Mesenchymal stem cell (in vitro differentiated cells and primary cell): ENCODE results near the gene JPT2.
A peak's percentile ranks its signal among the peaks of the same experiment; 100 is the strongest.

Experiments used
- DNase-seq: peaks from one replicate; pipeline ENCODE4 v3.0.0-alpha.2; 2013
- H2AFZ ChIP-seq: one replicate; pipeline ENCODE4 v1.6.1; 2013; ENCODE audit warnings: low read depth, mild to moderate bottlenecking, control low read depth, inconsistent platforms, low read length, moderate library complexity
- H2AK5ac ChIP-seq: 2 replicates; pipeline ENCODE4 v1.6.1; 2013; ENCODE audit warnings: low read length, moderate library complexity, mild to moderate bottlenecking, inconsistent platforms; ENCODE audit not compliant: severe bottlenecking
- H2BK120ac ChIP-seq: one replicate; pipeline ENCODE4 v1.6.1; 2013; ENCODE audit warnings: low read depth, mild to moderate bottlenecking, inconsistent platforms, low read length, moderate library complexity
- H2BK12ac ChIP-seq, 2 experiments: one replicate each; pipeline ENCODE4 v1.6.1; 2013; ENCODE audit warnings: inconsistent platforms in 2 of 2, low read length in 2 of 2, mild to moderate bottlenecking in 2 of 2, moderate library complexity in 2 of 2, control low read depth in 1 of 2
- H2BK15ac ChIP-seq: one replicate; pipeline ENCODE4 v1.6.1; 2013; ENCODE audit warnings: mild to moderate bottlenecking, low read depth, inconsistent platforms; ENCODE audit not compliant: poor library complexity, severe bottlenecking
- H2BK5ac ChIP-seq: 2 replicates; pipeline ENCODE4 v1.6.1; 2013; ENCODE audit warnings: low read depth, mild to moderate bottlenecking, low read length, control low read depth, inconsistent platforms; ENCODE audit not compliant: poor library complexity, severe bottlenecking
- H3K14ac ChIP-seq, 2 experiments: one replicate each; pipeline ENCODE4 v1.6.1; 2013; ENCODE audit warnings: inconsistent platforms in 2 of 2, low read length in 2 of 2, control low read depth in 1 of 2, mild to moderate bottlenecking in 1 of 2, moderate library complexity in 1 of 2
- H3K18ac ChIP-seq, 2 experiments: one replicate each; pipeline ENCODE4 v1.6.1; 2013; ENCODE audit warnings: inconsistent platforms in 2 of 2, low read length in 2 of 2, control low read depth in 1 of 2, low read depth in 1 of 2, mild to moderate bottlenecking in 1 of 2
- H3K23ac ChIP-seq, 2 experiments: one replicate each; pipeline ENCODE4 v1.6.1; 2013; ENCODE audit warnings: inconsistent platforms in 2 of 2, low read length in 2 of 2, mild to moderate bottlenecking in 2 of 2, moderate library complexity in 2 of 2, control low read depth in 1 of 2
- H3K27ac ChIP-seq: 2 replicates; pipeline ENCODE4 v1.5.1; 2013; ENCODE audit warnings: mild to moderate bottlenecking, moderate library complexity, low read length, control low read depth, inconsistent platforms; ENCODE audit not compliant: poor library complexity, severe bottlenecking
- H3K27me3 ChIP-seq, 2 experiments: 2 replicates each; pipeline versions ENCODE4 v1.6.1 to v1.7.0; 2013; ENCODE audit warnings: low read length in 2 of 2, mild to moderate bottlenecking in 2 of 2, moderate library complexity in 2 of 2, control low read depth in 1 of 2, inconsistent platforms in 1 of 2; ENCODE audit not compliant: control insufficient read depth in 1 of 2, insufficient read depth in 1 of 2
- H3K36me3 ChIP-seq, 2 experiments: 2 replicates each; pipeline versions ENCODE4 v1.6.1 to v1.7.0; 2013; ENCODE audit warnings: low read length in 2 of 2, control low read depth in 1 of 2, inconsistent platforms in 1 of 2, low read depth in 1 of 2, mild to moderate bottlenecking in 1 of 2; ENCODE audit not compliant: insufficient read depth in 2 of 2, control insufficient read depth in 1 of 2
- H3K4ac ChIP-seq, 2 experiments: one replicate each; pipeline ENCODE4 v1.6.1; 2013; ENCODE audit warnings: inconsistent platforms in 2 of 2, low read length in 2 of 2, mild to moderate bottlenecking in 2 of 2, moderate library complexity in 2 of 2, control low read depth in 1 of 2, low read depth in 1 of 2
- H3K4me1 ChIP-seq: 2 replicates; pipeline ENCODE4 v1.6.1; 2013; ENCODE audit warnings: low read depth, low read length, control low read depth; ENCODE audit not compliant: control insufficient read depth, insufficient read depth
- H3K4me2 ChIP-seq: 2 replicates; pipeline ENCODE4 v1.6.1; 2013; ENCODE audit warnings: low read length, mild to moderate bottlenecking, inconsistent platforms; ENCODE audit not compliant: poor library complexity, severe bottlenecking
- H3K4me3 ChIP-seq, 2 experiments: 2 replicates each; pipeline versions ENCODE4 v1.5.1 to v1.7.0; 2013; ENCODE audit warnings: low read length in 2 of 2, mild to moderate bottlenecking in 2 of 2, control low read depth in 1 of 2, low read depth in 1 of 2; ENCODE audit not compliant: insufficient read depth in 1 of 2
- H3K79me1 ChIP-seq: replicated peaks from 2 replicates; pipeline ENCODE4 v1.6.1; 2013; ENCODE audit warnings: mild to moderate bottlenecking, control low read depth, low read length, inconsistent platforms; ENCODE audit not compliant: poor library complexity, severe bottlenecking
- H3K9ac ChIP-seq: 2 replicates; pipeline ENCODE4 v1.7.0; 2013; ENCODE audit warnings: mild to moderate bottlenecking, low read length, moderate library complexity
- H3K9me3 ChIP-seq: 2 replicates; pipeline ENCODE4 v1.7.0; 2013; ENCODE audit warnings: mild to moderate bottlenecking, low read length; ENCODE audit not compliant: control insufficient read depth
- H4K8ac ChIP-seq: one replicate; pipeline ENCODE4 v1.6.1; 2013; ENCODE audit warnings: inconsistent platforms, mild to moderate bottlenecking, low read length, moderate library complexity
- H4K91ac ChIP-seq: one replicate; pipeline ENCODE4 v1.6.1; 2013; ENCODE audit warnings: mild to moderate bottlenecking, low read length, inconsistent platforms
- WGBS: methylation state at CpG from one replicate; pipeline ENCODE4 v1.1.7; 2013; ENCODE audit warnings: mixed read lengths; 5-methylcytosine and 5-hydroxymethylcytosine counted together

The JPT2 gene

DNA sequence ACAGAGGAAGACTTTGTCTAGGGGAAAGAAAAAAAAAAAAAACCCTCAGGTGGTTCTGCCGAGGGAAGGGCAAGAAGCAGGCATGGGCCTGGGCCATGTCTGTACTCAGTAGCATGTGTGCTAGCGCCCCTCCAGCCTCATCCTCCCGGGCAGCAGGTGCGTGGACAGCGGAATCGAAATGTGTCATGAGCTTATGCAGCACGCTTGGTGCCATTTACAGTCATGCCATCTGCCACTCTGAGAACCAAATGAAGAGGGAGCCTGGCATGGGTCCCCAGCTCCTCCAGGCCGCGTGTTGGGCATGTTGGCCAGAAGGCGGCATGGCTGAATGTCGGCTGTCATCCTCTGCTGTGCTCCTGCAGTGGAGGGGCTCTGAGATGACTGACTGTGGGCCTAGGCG is 34.6 kb upstream of the JPT2 start:
- H3K4me3 ChIP-seq = no peak overlapping the region
- H3K18ac ChIP-seq = no peak overlapping the region
- H2BK5ac ChIP-seq = no peak overlapping the region
- no peak for DNase-seq
- no peak overlapping the region for H3K14ac ChIP-seq
- no peaks in the 10 kb centered on the region for H3K9me3 ChIP-seq
- no peak overlapping the region for H2BK12ac ChIP-seq
- H3K4me1 ChIP-seq = peaks cover 15% of the 10 kb centered on the region
- H2BK120ac ChIP-seq = no peak overlapping the region
- no peak overlapping the region for H2BK15ac ChIP-seq
- no peak overlapping the region for H4K91ac ChIP-seq
- H4K8ac ChIP-seq = no peak overlapping the region
- WGBS = over 99% methylated on average over 12 of the region's 12 CpGs
- H3K36me3 ChIP-seq = peaks cover 55 to 88% of the 10 kb centered on the region in 2 experiments
- no peak overlapping the region for H3K27ac ChIP-seq
- no peaks in the 10 kb centered on the region for H3K27me3 ChIP-seq
- H3K4ac ChIP-seq = no peak overlapping the region
- no peak overlapping the region for H2AK5ac ChIP-seq
- H3K4me2 ChIP-seq = no peak overlapping the region
- H2AFZ ChIP-seq = no peak overlapping the region
- H3K79me1 ChIP-seq = peaks cover 50% of the 10 kb centered on the region
- H3K23ac ChIP-seq = no peak overlapping the region
- no peak overlapping the region for H3K9ac ChIP-seq

DNA sequence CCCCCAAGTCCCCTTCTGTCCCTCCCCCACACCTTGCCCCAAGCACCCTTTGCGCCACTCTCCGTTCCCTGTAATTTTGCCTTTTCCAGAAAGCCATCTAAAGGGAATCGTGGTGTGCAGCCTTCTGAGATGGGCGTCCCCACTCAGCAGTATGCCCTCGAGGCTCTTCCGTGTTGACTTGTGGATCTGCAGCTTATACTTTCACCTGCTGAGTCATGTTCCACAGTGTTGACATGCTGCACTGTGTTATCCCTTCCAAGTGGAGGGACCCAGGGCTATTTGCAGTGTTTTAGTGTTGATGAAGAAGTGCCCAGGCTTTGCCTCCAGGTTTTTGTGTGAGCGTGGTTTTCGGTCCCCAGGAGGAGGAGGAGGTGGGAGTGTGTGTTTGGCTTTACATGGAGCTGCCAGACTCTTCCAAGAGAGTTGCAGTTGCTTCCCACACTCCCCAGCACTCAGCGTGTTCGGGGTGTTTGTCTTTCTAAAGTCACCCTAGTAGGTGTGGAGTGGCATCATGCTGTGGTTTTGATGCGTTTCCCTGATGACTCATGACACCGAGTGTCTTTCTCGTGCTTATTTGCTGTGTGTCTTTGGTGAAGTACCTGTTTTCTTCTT is 32.1 kb upstream of the JPT2 start:
- H2BK12ac ChIP-seq = no peak overlapping the region
- no peak overlapping the region for H2BK5ac ChIP-seq
- H3K79me1 ChIP-seq = peaks cover 51% of the 10 kb centered on the region
- no peak overlapping the region for H3K9ac ChIP-seq
- no peak overlapping the region for H2AK5ac ChIP-seq
- WGBS = 81% methylated on average over 11 of the region's 13 CpGs
- no peaks in the 10 kb centered on the region for H3K27me3 ChIP-seq
- H3K18ac ChIP-seq = no peak overlapping the region
- no peak overlapping the region for H2BK15ac ChIP-seq
- no peak overlapping the region for H3K4me3 ChIP-seq
- no peak overlapping the region for H4K91ac ChIP-seq
- peak; percentile 73 for DNase-seq
- H4K8ac ChIP-seq = no peak overlapping the region
- no peak overlapping the region for H3K4ac ChIP-seq
- H3K9me3 ChIP-seq = no peaks in the 10 kb centered on the region
- no peak overlapping the region for H3K14ac ChIP-seq
- no peak overlapping the region for H3K4me2 ChIP-seq
- no peak overlapping the region for H2BK120ac ChIP-seq
- peaks cover 10% of the 10 kb centered on the region for H3K4me1 ChIP-seq
- no peak overlapping the region for H2AFZ ChIP-seq
- peaks cover 45 to 69% of the 10 kb centered on the region in 2 experiments for H3K36me3 ChIP-seq
- H3K27ac ChIP-seq = peak overlapping the region; percentile 8
- H3K23ac ChIP-seq = no peak overlapping the region

DNA sequence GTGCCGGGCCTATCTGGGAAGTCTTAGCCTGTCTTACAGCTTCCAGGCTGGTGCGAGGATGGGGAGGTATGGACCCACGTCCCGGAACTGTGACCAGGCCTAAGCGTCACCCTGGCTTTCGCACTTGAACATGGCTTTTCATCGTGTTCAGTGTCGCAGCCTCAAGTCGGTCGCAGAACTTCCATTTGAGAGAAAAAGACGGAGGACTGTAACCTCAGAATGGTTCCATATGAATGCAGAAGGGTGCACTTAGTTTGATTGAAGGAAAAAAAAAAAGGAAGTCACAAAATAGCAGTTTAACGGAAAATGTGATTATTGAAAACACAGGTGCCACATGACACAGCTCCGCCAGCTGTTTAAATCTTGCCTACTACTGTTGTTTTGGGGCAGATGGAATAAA is 30.2 kb upstream of the JPT2 start:
- H3K36me3 ChIP-seq = peaks cover 45 to 68% of the 10 kb centered on the region in 2 experiments
- no peak overlapping the region for H3K27ac ChIP-seq
- H3K4me2 ChIP-seq = no peak overlapping the region
- no peak overlapping the region for H2BK12ac ChIP-seq
- no peak for DNase-seq
- WGBS = 97% methylated on average over 13 of the region's 13 CpGs
- no peak overlapping the region for H2AFZ ChIP-seq
- H3K23ac ChIP-seq = no peak overlapping the region
- no peak overlapping the region for H2BK15ac ChIP-seq
- peaks cover 44% of the 10 kb centered on the region for H3K79me1 ChIP-seq
- no peak overlapping the region for H3K4me3 ChIP-seq
- no peaks in the 10 kb centered on the region for H3K9me3 ChIP-seq
- H3K14ac ChIP-seq = no peak overlapping the region
- no peak overlapping the region for H4K91ac ChIP-seq
- H4K8ac ChIP-seq = no peak overlapping the region
- H2BK120ac ChIP-seq = no peak overlapping the region
- H3K27me3 ChIP-seq = no peaks in the 10 kb centered on the region
- H3K4ac ChIP-seq = no peak overlapping the region
- peaks cover 8% of the 10 kb centered on the region for H3K4me1 ChIP-seq
- H3K18ac ChIP-seq = no peak overlapping the region
- H2AK5ac ChIP-seq = no peak overlapping the region
- no peak overlapping the region for H2BK5ac ChIP-seq
- H3K9ac ChIP-seq = no peak overlapping the region

DNA sequence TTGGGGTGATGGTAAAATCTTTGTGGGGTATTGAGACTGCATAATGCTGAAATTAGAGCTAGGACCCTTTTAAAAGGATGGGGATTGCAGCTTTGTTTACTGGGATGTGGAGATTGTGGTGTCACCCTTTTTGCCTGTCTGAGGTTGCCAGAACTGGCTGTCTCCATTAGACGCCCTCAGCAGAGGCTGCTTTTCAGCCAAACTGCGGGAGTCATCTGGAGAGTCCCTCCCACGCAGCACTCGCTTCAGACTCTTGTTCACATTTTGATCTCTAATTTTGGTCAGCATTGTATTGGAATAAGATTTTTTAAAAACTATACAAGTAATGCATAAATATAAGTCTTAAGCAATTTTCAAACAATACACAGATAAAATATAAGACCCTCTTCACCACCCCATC is 27.9 kb upstream of the JPT2 start:
- peaks cover 38% of the 10 kb centered on the region for H3K79me1 ChIP-seq
- no peak overlapping the region for H2BK15ac ChIP-seq
- H2BK5ac ChIP-seq = no peak overlapping the region
- no peak overlapping the region for H4K91ac ChIP-seq
- H3K9me3 ChIP-seq = no peaks in the 10 kb centered on the region
- H3K4ac ChIP-seq = no peak overlapping the region
- no peak overlapping the region for H3K27ac ChIP-seq
- H2BK120ac ChIP-seq = no peak overlapping the region
- H2AFZ ChIP-seq = no peak overlapping the region
- H3K36me3 ChIP-seq = peaks cover 44 to 65% of the 10 kb centered on the region in 2 experiments
- no peak overlapping the region for H3K4me3 ChIP-seq
- H3K4me1 ChIP-seq = peaks cover 8% of the 10 kb centered on the region
- no peak overlapping the region for H2AK5ac ChIP-seq
- H3K4me2 ChIP-seq = no peak overlapping the region
- H2BK12ac ChIP-seq = no peak overlapping the region
- DNase-seq = no peak
- no peak overlapping the region for H3K18ac ChIP-seq
- WGBS = 90% methylated on average over 2 of the region's 4 CpGs
- no peaks in the 10 kb centered on the region for H3K27me3 ChIP-seq
- no peak overlapping the region for H3K9ac ChIP-seq
- H4K8ac ChIP-seq = no peak overlapping the region
- H3K14ac ChIP-seq = no peak overlapping the region
- H3K23ac ChIP-seq = no peak overlapping the region
